GM21529 (cell line): ENCODE measurements around the gene FKBP11.

Experiments used
- ATAC-seq: cut with Tn5 transposase; IDR thresholded peaks from one replicate; pipeline ENCODE4 v1.9.1; 2021; ENCODE audit not compliant: unreplicated experiment

The FKBP11 gene

GRCh38 chr12:48956279-48957140 is 31.2 kb upstream of the FKBP11 start:
- peak; percentile 31 for ATAC-seq

- ATAC-seq, result no peak
Measured at GRCh38 chr12:48954841-48955501, 29.7 kb upstream of the FKBP11 start.

GRCh38 chr12:48954061-48954460 is 28.8 kb upstream of the FKBP11 start:
- ATAC-seq, result no peak

- no peak for ATAC-seq
Measured at GRCh38 chr12:48952691-48953090, 27.4 kb upstream of the FKBP11 start.

- no peak for ATAC-seq
Measured at GRCh38 chr12:48947727-48948126, 22.4 kb upstream of the FKBP11 start.

GRCh38 chr12:48946943-48947342 is 21.7 kb upstream of the FKBP11 start:
- no peak for ATAC-seq

GRCh38 chr12:48946205-48946604 is 20.9 kb upstream of the FKBP11 start:
- ATAC-seq, result no peak

- no peak for ATAC-seq
Measured at GRCh38 chr12:48943221-48943620, 17.9 kb upstream of the FKBP11 start.

GRCh38 chr12:48940181-48940580 is 14.9 kb upstream of the FKBP11 start:
- ATAC-seq, result no peak

- no peak for ATAC-seq
Measured at GRCh38 chr12:48938805-48939204, 13.5 kb upstream of the FKBP11 start.

- no peak for ATAC-seq
Measured at GRCh38 chr12:48937170-48937569, 11.9 kb upstream of the FKBP11 start.

GRCh38 chr12:48936379-48936979 is 11.2 kb upstream of the FKBP11 start:
- no peak for ATAC-seq

GRCh38 chr12:48934312-48934706 is 9.0 kb upstream of the FKBP11 start:
- ATAC-seq, result no peak

- no peak for ATAC-seq
Measured at GRCh38 chr12:48933664-48934311, 8.5 kb upstream of the FKBP11 start.

GRCh38 chr12:48932878-48933277 is 7.6 kb upstream of the FKBP11 start:
- ATAC-seq, result no peak

GRCh38 chr12:48930475-48930874 is 5.2 kb upstream of the FKBP11 start:
- ATAC-seq, result no peak

GRCh38 chr12:48929551-48929950 is 4.3 kb upstream of the FKBP11 start:
- ATAC-seq, result no peak

- ATAC-seq, result no peak
Measured at GRCh38 chr12:48927261-48927660, 2.0 kb upstream of the FKBP11 start.

- ATAC-seq, result peak; percentile 81
Measured at GRCh38 chr12:48924617-48925303, 532 bp downstream of the FKBP11 start.

- ATAC-seq, result no peak
Measured at GRCh38 chr12:48923117-48923516, 2.2 kb downstream of the FKBP11 start.
